ENCODE data around the gene LEPROT.
"Not testable (repeated sequence)": the region's sequence is repeated elsewhere in the genome, so short reads cannot be mapped to it uniquely, and the experiment has no call there.

The LEPROT gene

GRCh38 chr1:65459397-65459768 is 38.9 kb downstream of the LEPROT start:
- TF ChIP-seq, protein P1, sequence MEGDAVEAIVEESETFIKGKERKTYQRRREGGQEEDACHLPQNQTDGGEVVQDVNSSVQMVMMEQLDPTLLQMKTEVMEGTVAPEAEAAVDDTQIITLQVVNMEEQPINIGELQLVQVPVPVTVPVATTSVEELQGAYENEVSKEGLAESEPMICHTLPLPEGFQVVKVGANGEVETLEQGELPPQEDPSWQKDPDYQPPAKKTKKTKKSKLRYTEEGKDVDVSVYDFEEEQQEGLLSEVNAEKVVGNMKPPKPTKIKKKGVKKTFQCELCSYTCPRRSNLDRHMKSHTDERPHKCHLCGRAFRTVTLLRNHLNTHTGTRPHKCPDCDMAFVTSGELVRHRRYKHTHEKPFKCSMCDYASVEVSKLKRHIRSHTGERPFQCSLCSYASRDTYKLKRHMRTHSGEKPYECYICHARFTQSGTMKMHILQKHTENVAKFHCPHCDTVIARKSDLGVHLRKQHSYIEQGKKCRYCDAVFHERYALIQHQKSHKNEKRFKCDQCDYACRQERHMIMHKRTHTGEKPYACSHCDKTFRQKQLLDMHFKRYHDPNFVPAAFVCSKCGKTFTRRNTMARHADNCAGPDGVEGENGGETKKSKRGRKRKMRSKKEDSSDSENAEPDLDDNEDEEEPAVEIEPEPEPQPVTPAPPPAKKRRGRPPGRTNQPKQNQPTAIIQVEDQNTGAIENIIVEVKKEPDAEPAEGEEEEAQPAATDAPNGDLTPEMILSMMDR (IDR thresholded peaks at IDR 0.05; ENCODE audit: low read depth, low read length): peak; percentile 73
- peak; percentile 67 to 70 for DNase-seq (ENCODE audit: low read depth in 2 of 2)

DNA sequence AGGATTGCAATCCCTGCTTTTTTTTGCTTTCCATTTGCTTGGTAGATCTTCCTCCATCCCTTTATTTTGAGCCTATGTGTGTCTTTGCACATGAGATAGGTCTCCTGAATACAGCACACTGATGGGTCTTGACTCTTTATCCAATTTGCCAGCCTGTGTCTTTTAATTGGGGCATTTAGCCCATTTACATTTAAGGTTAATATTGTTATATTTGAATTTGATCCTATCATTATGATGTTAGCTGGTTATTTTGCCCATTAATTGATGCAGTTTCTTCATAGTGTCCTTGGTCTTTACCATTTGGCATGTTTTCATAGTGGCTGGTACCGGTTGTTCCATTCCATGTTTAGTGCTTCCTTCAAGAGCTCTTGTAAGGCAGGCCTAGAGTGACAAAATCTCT is 45.4 kb downstream of the LEPROT start:
- DNase-seq (ENCODE audit: low read depth in 2 of 2): not testable (repeated sequence)

More at GRCh38 chr1:65459397-65459768, 38.9 kb downstream of the LEPROT start:
- no peak overlapping the region for H3K4me3 ChIP-seq (replicated peaks in 1 of 2; ENCODE audit: low read depth in 2 of 2, low read length in 2 of 2)

GRCh38 chr1:65467536-65467935 is 47.1 kb downstream of the LEPROT start:
- H3K4me3 ChIP-seq (replicated peaks in 1 of 2; ENCODE audit: low read depth in 2 of 2, low read length in 2 of 2): no peak overlapping the region
- TF ChIP-seq, protein P1 (IDR thresholded peaks at IDR 0.05; ENCODE audit: low read depth, low read length): no peak
- DNase-seq (ENCODE audit: low read depth in 2 of 2): peak; percentile 8 to 56

More for the DNA sequence above, 45.4 kb downstream of the LEPROT start:
- not testable (repeated sequence) for H3K4me3 ChIP-seq (replicated peaks in 1 of 2; ENCODE audit: low read depth in 2 of 2, low read length in 2 of 2)

- DNase-seq (ENCODE audit: low read depth in 2 of 2): peak; percentile 14 to 30
- TF ChIP-seq, protein P1 (IDR thresholded peaks at IDR 0.05; ENCODE audit: low read depth, low read length): no peak
- H3K4me3 ChIP-seq (replicated peaks in 1 of 2; ENCODE audit: low read depth in 2 of 2, low read length in 2 of 2): no peak overlapping the region
Measured at GRCh38 chr1:65469126-65469888, 48.8 kb downstream of the LEPROT start.

DNA sequence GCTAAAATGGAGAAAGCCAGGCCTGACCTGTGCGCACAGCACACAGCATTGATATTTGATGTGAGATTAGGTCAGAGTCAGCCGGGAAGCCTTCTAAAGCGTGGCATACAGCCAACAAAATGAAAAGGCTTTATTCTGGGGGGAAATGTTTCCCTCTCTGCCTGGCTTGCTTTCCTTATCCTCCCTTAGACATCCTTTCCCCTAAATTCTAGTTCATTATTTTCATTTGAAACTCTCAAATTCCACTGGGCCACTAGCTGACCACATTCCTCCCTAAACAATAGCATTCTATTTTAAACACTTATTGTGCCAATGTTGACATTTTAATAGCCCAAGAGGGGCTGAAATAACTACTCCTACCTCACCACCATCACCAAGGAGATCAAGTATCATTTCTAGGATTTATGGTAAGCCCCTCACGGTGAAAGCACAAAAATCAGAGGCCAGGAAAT is 49.4 kb downstream of the LEPROT start:
- TF ChIP-seq, protein P1 (IDR thresholded peaks at IDR 0.05; ENCODE audit: low read depth, low read length): no peak
- H3K4me3 ChIP-seq (replicated peaks in 1 of 2; ENCODE audit: low read depth in 2 of 2, low read length in 2 of 2): no peak overlapping the region
- peak; percentile 60 to 82 for DNase-seq (ENCODE audit: low read depth in 2 of 2)

GRCh38 chr1:65470766-65471165 is 50.3 kb downstream of the LEPROT start:
- H3K4me3 ChIP-seq (replicated peaks in 1 of 2; ENCODE audit: low read depth in 2 of 2, low read length in 2 of 2): no peak overlapping the region
- DNase-seq (ENCODE audit: low read depth in 2 of 2): peak; percentile 36 to 44
- TF ChIP-seq, protein P1 (IDR thresholded peaks at IDR 0.05; ENCODE audit: low read depth, low read length): no peak

- TF ChIP-seq, protein P1 (IDR thresholded peaks at IDR 0.05; ENCODE audit: low read depth, low read length): no peak
- DNase-seq (ENCODE audit: low read depth in 2 of 2): peak in 1 of 2 donors; percentile 40
- no peak overlapping the region for H3K4me3 ChIP-seq (replicated peaks in 1 of 2; ENCODE audit: low read depth in 2 of 2, low read length in 2 of 2)
Measured at GRCh38 chr1:65471213-65471833, 50.9 kb downstream of the LEPROT start.
